ENCODE results near the gene TPO. TPM values are rescaled to one million over a fixed set of nuclear protein-coding genes. Genes with fewer than 3 reads are reported as not detected.

Gene TPO
- total RNA-seq, 1 donor from 2014 or later: not detected

DNA sequence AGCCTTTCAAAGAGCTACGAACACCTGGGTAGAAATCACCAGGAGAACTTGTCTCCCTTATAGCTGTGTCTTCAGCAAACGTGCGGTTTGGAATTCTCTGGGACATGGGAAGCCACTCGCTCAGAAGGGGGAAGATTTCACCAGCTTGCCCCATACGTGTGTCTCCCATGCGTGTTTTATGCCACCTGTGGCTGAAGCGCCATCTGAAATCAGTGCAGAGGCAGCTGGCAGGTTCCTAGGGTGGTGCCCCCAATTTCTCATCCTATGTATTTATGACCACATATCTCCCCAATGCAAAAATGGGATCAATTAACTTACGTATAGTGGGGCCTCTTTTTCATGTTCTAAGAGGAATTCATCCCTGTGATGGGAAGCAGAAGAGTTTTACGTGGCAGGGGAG lies 81.6 kb downstream of the TPO start:
- Mint-ChIP-seq H3K4me3 (no peak overlapping the region), H3K27ac (no peak overlapping the region), H3K4me1 (no peaks in the 10 kb centered on the region), H3K9me3 (no peaks in the 10 kb centered on the region), H3K27me3 (no peaks in the 10 kb centered on the region), H3K36me3 (ENCODE audit: low read depth) (no peaks in the 10 kb centered on the region)
- TF ChIP-seq, protein P1, sequence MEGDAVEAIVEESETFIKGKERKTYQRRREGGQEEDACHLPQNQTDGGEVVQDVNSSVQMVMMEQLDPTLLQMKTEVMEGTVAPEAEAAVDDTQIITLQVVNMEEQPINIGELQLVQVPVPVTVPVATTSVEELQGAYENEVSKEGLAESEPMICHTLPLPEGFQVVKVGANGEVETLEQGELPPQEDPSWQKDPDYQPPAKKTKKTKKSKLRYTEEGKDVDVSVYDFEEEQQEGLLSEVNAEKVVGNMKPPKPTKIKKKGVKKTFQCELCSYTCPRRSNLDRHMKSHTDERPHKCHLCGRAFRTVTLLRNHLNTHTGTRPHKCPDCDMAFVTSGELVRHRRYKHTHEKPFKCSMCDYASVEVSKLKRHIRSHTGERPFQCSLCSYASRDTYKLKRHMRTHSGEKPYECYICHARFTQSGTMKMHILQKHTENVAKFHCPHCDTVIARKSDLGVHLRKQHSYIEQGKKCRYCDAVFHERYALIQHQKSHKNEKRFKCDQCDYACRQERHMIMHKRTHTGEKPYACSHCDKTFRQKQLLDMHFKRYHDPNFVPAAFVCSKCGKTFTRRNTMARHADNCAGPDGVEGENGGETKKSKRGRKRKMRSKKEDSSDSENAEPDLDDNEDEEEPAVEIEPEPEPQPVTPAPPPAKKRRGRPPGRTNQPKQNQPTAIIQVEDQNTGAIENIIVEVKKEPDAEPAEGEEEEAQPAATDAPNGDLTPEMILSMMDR (IDR thresholded peaks at IDR 0.05): no peak
- no peak for ATAC-seq (ENCODE audit: low read depth)
- no peak for DNase-seq
- intact Hi-C loops (cut with micrococcal nuclease): no loop called here
- ChIA-PET CTCF (no interaction called here), POLR2A (no interaction called here)

GRCh38 chr2:1495676-1496358 lies 82.6 kb downstream of the TPO start:
- Mint-ChIP-seq H3K4me3 (no peak overlapping the region), H3K36me3 (ENCODE audit: low read depth) (no peaks in the 10 kb centered on the region), H3K4me1 (no peaks in the 10 kb centered on the region), H3K27me3 (no peaks in the 10 kb centered on the region), H3K9me3 (no peaks in the 10 kb centered on the region), H3K27ac (no peak overlapping the region)
- ATAC-seq (ENCODE audit: low read depth): no peak
- DNase-seq: no peak
- TF ChIP-seq, protein P1 (IDR thresholded peaks at IDR 0.05): no peak
- ChIA-PET CTCF (no interaction called here), POLR2A (no interaction called here)
- intact Hi-C loops (cut with micrococcal nuclease): no loop called here

DNA sequence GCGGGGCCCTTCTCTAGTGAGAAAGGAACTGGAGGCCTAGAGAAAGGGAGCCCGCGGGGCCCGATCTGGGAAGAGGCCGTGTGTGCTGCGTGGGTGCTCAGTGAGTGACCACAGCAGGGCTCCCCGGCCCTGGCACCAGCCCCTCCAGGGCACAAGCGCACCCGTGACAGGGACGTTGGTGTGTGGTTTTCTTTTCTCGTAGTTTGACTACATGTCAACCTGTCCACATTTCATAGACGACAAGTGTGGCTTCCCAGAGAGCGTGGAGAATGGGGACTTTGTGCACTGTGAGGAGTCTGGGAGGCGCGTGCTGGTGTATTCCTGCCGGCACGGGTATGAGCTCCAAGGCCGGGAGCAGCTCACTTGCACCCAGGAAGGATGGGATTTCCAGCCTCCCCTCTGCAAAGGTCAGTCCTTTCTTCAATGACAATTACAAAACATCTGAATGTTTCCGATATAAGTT lies 83.1 kb downstream of the TPO start:
- Mint-ChIP-seq H3K4me1 (no peaks in the 10 kb centered on the region), H3K27me3 (no peaks in the 10 kb centered on the region), H3K9me3 (no peaks in the 10 kb centered on the region), H3K27ac (no peak overlapping the region), H3K4me3 (no peak overlapping the region), H3K36me3 (ENCODE audit: low read depth) (no peaks in the 10 kb centered on the region)
- DNase-seq (no peak), ATAC-seq (ENCODE audit: low read depth) (no peak)
- intact Hi-C loops (cut with micrococcal nuclease): no loop called here
- POLR2A ChIA-PET: no interaction called here
- CTCF ChIA-PET: no interaction called here
- TF ChIP-seq, protein P1 (IDR thresholded peaks at IDR 0.05): no peak

- H3K9me3 Mint-ChIP-seq: no peaks in the 10 kb centered on the region
- CTCF ChIA-PET: no interaction called here
- no peak overlapping the region for H3K4me3 Mint-ChIP-seq
- no peaks in the 10 kb centered on the region for H3K27me3 Mint-ChIP-seq
- intact Hi-C loops (cut with micrococcal nuclease): no loop called here
- DNase-seq (no peak), ATAC-seq (ENCODE audit: low read depth) (no peak)
- H3K36me3 Mint-ChIP-seq (ENCODE audit: low read depth): no peaks in the 10 kb centered on the region
- no peaks in the 10 kb centered on the region for H3K4me1 Mint-ChIP-seq
- POLR2A ChIA-PET: no interaction called here
- H3K27ac Mint-ChIP-seq: no peak overlapping the region
- TF ChIP-seq, protein P1 (IDR thresholded peaks at IDR 0.05): no peak
Measured at GRCh38 chr2:1497122-1497611, 83.9 kb downstream of the TPO start.

DNA sequence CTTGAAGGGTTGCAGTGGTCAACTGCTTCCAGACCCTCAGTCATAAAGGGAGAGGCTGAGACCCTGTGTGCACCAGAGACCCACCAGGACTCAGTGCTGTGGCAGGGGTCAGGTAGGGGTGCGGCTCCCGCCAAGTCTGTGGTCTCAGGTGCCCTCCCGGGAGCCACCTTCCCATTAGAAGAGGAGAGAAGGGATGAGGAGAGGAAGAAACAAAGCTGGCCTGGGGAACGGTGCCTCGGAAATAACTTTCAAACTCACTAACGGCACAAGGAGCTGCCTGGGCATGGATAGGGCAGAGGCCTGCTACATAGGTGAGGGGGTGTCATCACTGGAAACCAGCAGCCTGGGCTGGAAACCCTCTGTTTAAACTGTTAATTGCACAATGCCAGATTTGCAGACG lies 84.9 kb downstream of the TPO start:
- H3K4me1 Mint-ChIP-seq: no peaks in the 10 kb centered on the region
- no peaks in the 10 kb centered on the region for H3K27me3 Mint-ChIP-seq
- DNase-seq (no peak), ATAC-seq (ENCODE audit: low read depth) (no peak)
- no peak overlapping the region for H3K4me3 Mint-ChIP-seq
- H3K36me3 Mint-ChIP-seq (ENCODE audit: low read depth): no peaks in the 10 kb centered on the region
- CTCF ChIA-PET: no interaction called here
- no peaks in the 10 kb centered on the region for H3K9me3 Mint-ChIP-seq
- no peak overlapping the region for H3K27ac Mint-ChIP-seq
- POLR2A ChIA-PET: no interaction called here
- intact Hi-C loops (cut with micrococcal nuclease): no loop called here
- TF ChIP-seq, protein P1 (IDR thresholded peaks at IDR 0.05): no peak

All from activated B cell treated with CpG ODN at 0.5 μM for 24 hours (primary cell).